Body of pancreas (tissue), 4 donors: ENCODE data around the gene TANC1.

Source experiments
- POLR2A ChIP-seq, 3 donors: fragments of 450-650 bp; IDR thresholded peaks; one replicate each; pipeline ENCODE4 v1.6.1; 2016; ENCODE audit warnings: antibody characterized with exemption in 3 of 3, mild to moderate bottlenecking in 2 of 3
- TF ChIP-seq, protein P1 (sequence below), 7 experiments: fragments of 450-650 bp in 4 of 7; fragments of 200-600 bp in 3 of 7; sonication (generic) in 3 of 7; IDR thresholded peaks; one replicate each; pipeline ENCODE4 v1.5.1; 2016 to 2019; ENCODE audit warnings: antibody characterized with exemption in 7 of 7

DNA sequence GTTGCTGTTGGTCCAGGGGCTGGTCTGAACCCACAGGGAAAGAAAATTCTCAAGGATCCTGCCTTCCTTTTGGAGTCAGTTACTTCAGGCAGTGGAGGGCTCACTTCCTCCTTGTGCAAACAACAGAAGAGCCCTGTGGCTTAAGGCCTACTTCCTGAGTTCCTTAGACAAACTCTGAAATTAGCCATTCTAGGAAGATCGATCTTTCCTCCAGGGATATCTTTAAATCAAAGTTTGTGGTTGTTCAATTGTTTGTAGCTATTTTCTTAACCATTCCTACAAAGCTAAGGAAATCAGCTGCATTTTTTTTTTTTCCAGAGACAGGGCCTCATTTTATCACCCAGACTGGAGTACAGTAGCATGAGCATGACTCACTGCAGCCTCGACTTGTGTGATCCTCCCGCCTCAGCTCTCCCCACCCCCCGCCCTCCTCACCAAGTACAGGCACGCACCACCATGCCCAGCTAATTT, 156.0 kb downstream of the TANC1 start:
- TF ChIP-seq, protein P1, sequence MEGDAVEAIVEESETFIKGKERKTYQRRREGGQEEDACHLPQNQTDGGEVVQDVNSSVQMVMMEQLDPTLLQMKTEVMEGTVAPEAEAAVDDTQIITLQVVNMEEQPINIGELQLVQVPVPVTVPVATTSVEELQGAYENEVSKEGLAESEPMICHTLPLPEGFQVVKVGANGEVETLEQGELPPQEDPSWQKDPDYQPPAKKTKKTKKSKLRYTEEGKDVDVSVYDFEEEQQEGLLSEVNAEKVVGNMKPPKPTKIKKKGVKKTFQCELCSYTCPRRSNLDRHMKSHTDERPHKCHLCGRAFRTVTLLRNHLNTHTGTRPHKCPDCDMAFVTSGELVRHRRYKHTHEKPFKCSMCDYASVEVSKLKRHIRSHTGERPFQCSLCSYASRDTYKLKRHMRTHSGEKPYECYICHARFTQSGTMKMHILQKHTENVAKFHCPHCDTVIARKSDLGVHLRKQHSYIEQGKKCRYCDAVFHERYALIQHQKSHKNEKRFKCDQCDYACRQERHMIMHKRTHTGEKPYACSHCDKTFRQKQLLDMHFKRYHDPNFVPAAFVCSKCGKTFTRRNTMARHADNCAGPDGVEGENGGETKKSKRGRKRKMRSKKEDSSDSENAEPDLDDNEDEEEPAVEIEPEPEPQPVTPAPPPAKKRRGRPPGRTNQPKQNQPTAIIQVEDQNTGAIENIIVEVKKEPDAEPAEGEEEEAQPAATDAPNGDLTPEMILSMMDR (IDR thresholded peaks at IDR 0.05): no peak
- TF ChIP-seq POLR2A (IDR thresholded peaks at IDR 0.05): no peak
